ENCODE results near the gene ECE2. TPM values are rescaled to one million over a fixed set of nuclear protein-coding genes. Genes with fewer than 3 reads are reported as not detected.
A peak's percentile ranks its signal among the peaks of the same experiment; 100 is the strongest.

Gene ECE2
- total RNA-seq, 1 experiment from 2014 or later: not detected

- POLR2A ChIA-PET: interaction anchor here (1.1 to 2.2 kb wide), 2 partner anchors 12 to 50 kb away, joined by 4 to 9 read pairs; partner anchors contain the start of genes CLCN2, POLR2H and PSMD2
- H3K36me3 Mint-ChIP-seq (ENCODE audit: insufficient read depth, unreplicated experiment): peaks cover 40% of the 10 kb centered on the region
Observed at GRCh38 chr3:184311633-184312032, 35.8 kb downstream of the ECE2 start.

GRCh38 chr3:184314363-184314699, 38.5 kb downstream of the ECE2 start, which contains the start of gene EIF4G1:
TSS of gene EIF4G1 (plus strand) at chr3:184314606. CDS start at chr3:184315797, 1,191 bp downstream.
- POLR2A ChIA-PET: interaction anchor here (1.0 to 1.1 kb wide), 3 partner anchors 15 to 46 kb away, joined by 3 read pairs; partner anchors contain the start of genes FAM131A and PSMD2
- Mint-ChIP-seq H3K36me3 (ENCODE audit: insufficient read depth, unreplicated experiment) (peaks cover 42% of the 10 kb centered on the region), H3K4me1 (ENCODE audit: insufficient read depth, unreplicated experiment) (peaks cover 27% of the 10 kb centered on the region), H3K27me3 (ENCODE audit: insufficient read depth, unreplicated experiment) (no peaks in the 10 kb centered on the region), H3K4me3 (ENCODE audit: unreplicated experiment) (peak within 1 kb of the TSS; percentile 87), H3K9me3 (ENCODE audit: unreplicated experiment) (no peaks in the 10 kb centered on the region), H3K27ac (ENCODE audit: low read depth, unreplicated experiment) (peak within 1 kb of the TSS; percentile 88)
- BruUV-seq (replicated peaks): no TSS peak
- TF ChIP-seq CTCF (IDR thresholded peaks at IDR 0.05; ENCODE audit: unreplicated experiment): no peak
- intact Hi-C loops (cut with micrococcal nuclease): loop anchor here (2.0 kb wide), 1 partner anchor 48 kb away; no protein-coding TSS in a partner anchor
- CTCF ChIA-PET: no interaction called here
- DNase-seq (ENCODE audit: unreplicated experiment): peak; percentile 89

More at GRCh38 chr3:184311633-184312032, 35.8 kb downstream of the ECE2 start:
- TF ChIP-seq CTCF (IDR thresholded peaks at IDR 0.05; ENCODE audit: unreplicated experiment): no peak
- no peak overlapping the region for H3K27ac Mint-ChIP-seq (ENCODE audit: low read depth, unreplicated experiment)
- peaks cover 6% of the 10 kb centered on the region for H3K4me1 Mint-ChIP-seq (ENCODE audit: insufficient read depth, unreplicated experiment)
- CTCF ChIA-PET: interaction anchor here (0.6 to 1.2 kb wide), 2 partner anchors 34 to 42 kb away, joined by 3 to 4 read pairs; no protein-coding TSS in a partner anchor
- H3K27me3 Mint-ChIP-seq (ENCODE audit: insufficient read depth, unreplicated experiment): no peaks in the 10 kb centered on the region
- no peaks in the 10 kb centered on the region for H3K9me3 Mint-ChIP-seq (ENCODE audit: unreplicated experiment)
- BruUV-seq (replicated peaks): no TSS peak
- intact Hi-C loops (cut with micrococcal nuclease): no loop called here
- H3K4me3 Mint-ChIP-seq (ENCODE audit: unreplicated experiment): no peak overlapping the region
- DNase-seq (ENCODE audit: unreplicated experiment): no peak

- Mint-ChIP-seq H3K36me3 (ENCODE audit: insufficient read depth, unreplicated experiment) (peaks cover 42% of the 10 kb centered on the region), H3K27me3 (ENCODE audit: insufficient read depth, unreplicated experiment) (no peaks in the 10 kb centered on the region), H3K4me3 (ENCODE audit: unreplicated experiment) (peak overlapping the region; percentile 87), H3K27ac (ENCODE audit: low read depth, unreplicated experiment) (peak overlapping the region; percentile 88), H3K4me1 (ENCODE audit: insufficient read depth, unreplicated experiment) (peaks cover 33% of the 10 kb centered on the region), H3K9me3 (ENCODE audit: unreplicated experiment) (no peaks in the 10 kb centered on the region)
- peak; percentile 75 for DNase-seq (ENCODE audit: unreplicated experiment)
- ChIA-PET CTCF (interaction anchor here (1.7 kb wide), 1 partner anchor 9 kb away, joined by 7 read pairs; no protein-coding TSS in a partner anchor), POLR2A (interaction anchor here (0.7 to 2.7 kb wide), 6 partner anchors 15 to 428 kb away, joined by 3 to 12 read pairs (median 4); partner anchors contain the start of genes CLCN2, FAM131A, POLR2H and PSMD2)
- intact Hi-C loops (cut with micrococcal nuclease): loop anchor here (2.0 kb wide), 1 partner anchor 48 kb away; no protein-coding TSS in a partner anchor
- no TSS peak for BruUV-seq (replicated peaks)
- TF ChIP-seq CTCF (IDR thresholded peaks at IDR 0.05; ENCODE audit: unreplicated experiment): no peak
Observed at GRCh38 chr3:184314700-184315542, 39.1 kb downstream of the ECE2 start.

GRCh38 chr3:184315543-184315867, 39.7 kb downstream of the ECE2 start:
- H3K27me3 Mint-ChIP-seq (ENCODE audit: insufficient read depth, unreplicated experiment): no peaks in the 10 kb centered on the region
- H3K36me3 Mint-ChIP-seq (ENCODE audit: insufficient read depth, unreplicated experiment): peaks cover 44% of the 10 kb centered on the region
- H3K4me3 Mint-ChIP-seq (ENCODE audit: unreplicated experiment): peak overlapping the region; percentile 87
- H3K4me1 Mint-ChIP-seq (ENCODE audit: insufficient read depth, unreplicated experiment): peaks cover 34% of the 10 kb centered on the region
- no peak for TF ChIP-seq CTCF (IDR thresholded peaks at IDR 0.05; ENCODE audit: unreplicated experiment)
- POLR2A ChIA-PET: interaction anchor here (0.8 to 2.7 kb wide), 8 partner anchors 12 to 427 kb away, joined by 3 to 12 read pairs (median 4); partner anchors contain the start of genes CLCN2, EIF2B5, POLR2H and PSMD2
- H3K9me3 Mint-ChIP-seq (ENCODE audit: unreplicated experiment): no peaks in the 10 kb centered on the region
- CTCF ChIA-PET: interaction anchor here (1.7 kb wide), 1 partner anchor 10 kb away, joined by 7 read pairs; no protein-coding TSS in a partner anchor
- intact Hi-C loops (cut with micrococcal nuclease): loop anchor here (2.0 kb wide), 1 partner anchor 47 kb away; no protein-coding TSS in a partner anchor
- BruUV-seq (replicated peaks): TSS peak; percentile 28
- DNase-seq (ENCODE audit: unreplicated experiment): no peak
- peak overlapping the region; percentile 88 for H3K27ac Mint-ChIP-seq (ENCODE audit: low read depth, unreplicated experiment)
